ENCODE results near the gene INTS11. TPM values are rescaled to one million over a fixed set of nuclear protein-coding genes. Genes with fewer than 3 reads are reported as not detected.
A peak's percentile ranks its signal among the peaks of the same experiment; 100 is the strongest.

INTS11 gene
- total and polyA plus RNA-seq, 10 of the 15 experiments (the other 5 are each of a cell fraction or from before 2014, with no cell fraction given): 2.5 to 117 (median 77.7) TPM

DNA sequence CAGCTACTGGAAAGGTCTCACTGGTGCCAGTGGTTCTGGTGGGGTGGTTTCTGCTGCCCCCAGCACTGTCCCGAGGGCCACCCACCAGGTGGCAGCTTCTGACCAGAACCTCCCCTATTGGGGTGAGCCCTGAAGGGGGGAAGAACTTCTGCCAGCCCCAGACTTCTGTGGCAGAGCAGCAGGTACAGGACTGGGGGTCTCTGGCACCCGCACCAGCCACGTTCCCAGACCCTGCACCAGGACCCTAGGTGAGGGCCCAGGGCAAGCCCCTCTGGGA lies 14.4 kb downstream of the INTS11 start:
- H3K4me2 ChIP-seq (ENCODE audit: control insufficient read depth, insufficient read depth): peak overlapping the region; percentile 86; the same call in 1 of the 2 replicates

More for the DNA sequence above, 14.4 kb downstream of the INTS11 start:
- Histone ChIP-seq H3K79me2 (ENCODE audit: control insufficient read depth, insufficient read depth, low read length) (peaks cover 26% of the 10 kb centered on the region), H4K20me1 (ENCODE audit: control insufficient read depth, insufficient read depth) (no peaks in the 10 kb centered on the region), H3K9me3 (replicated peaks; ENCODE audit: control insufficient read depth, insufficient read depth, low read length) (no peaks in the 10 kb centered on the region), H3K9ac (ENCODE audit: control insufficient read depth, insufficient read depth, low read length) (no peak overlapping the region), H3K4me1 (ENCODE audit: control insufficient read depth, insufficient read depth, low read length) (peaks cover 21% of the 10 kb centered on the region), H2AFZ (ENCODE audit: control insufficient read depth, low read depth, low read length) (no peak overlapping the region), H3K27ac (ENCODE audit: control insufficient read depth, insufficient read depth) (no peak overlapping the region), H3K27me3 (replicated peaks in 1 of 2; ENCODE audit: control insufficient read depth in 2 of 2, insufficient read depth in 2 of 2, low read length in 1 of 2) (no peaks in the 10 kb centered on the region), H3K36me3 (ENCODE audit: control insufficient read depth in 2 of 2, insufficient read depth in 2 of 2, low read length in 1 of 2) (peaks cover 3 to 31% of the 10 kb centered on the region in 2 experiments; a peak in 3 of 4 replicates), H3K4me3 (no peak overlapping the region)
- FAIRE-seq (no peak), ATAC-seq (no peak), DNase-seq (ENCODE audit: low read depth, low spot score) (no peak)
- in situ Hi-C loops (cut with MboI): no loop called here
- intact Hi-C loops (cut with micrococcal nuclease; ENCODE audit: unreplicated experiment): no loop called here
- ChIA-PET POLR2A (no interaction called here), SMC1A (ENCODE audit: uncharacterized antibody, unreplicated experiment) (no interaction called here), CTCF (interaction anchor here (1.4 kb wide), 1 partner anchor 62 kb away, joined by 5 read pairs; no protein-coding TSS in a partner anchor), RAD21 (ENCODE audit: unreplicated experiment) (interaction anchor here (1.0 kb wide), 1 partner anchor 59 kb away, joined by 3 read pairs; no protein-coding TSS in a partner anchor)
- 67% methylated on average over 3 of the region's 3 CpGs for WGBS (ENCODE audit: insufficient coverage, insufficient replicate concordance, low lambda C conversion rate, missing lambda C conversion rate)
- TF ChIP-seq SMAD1 (IDR thresholded peaks at IDR 0.05; ENCODE audit: low read depth, partially characterized antibody) (no peak), ZBED1 (IDR thresholded peaks at IDR 0.05; ENCODE audit: borderline replicate concordance) (no peak), EED (IDR thresholded peaks at IDR 0.05; ENCODE audit: low read depth) (no peak), GATAD2B (conservative IDR thresholded peaks at IDR 0.05; ENCODE audit: low read depth) (no peak)
- TF ChIP-seq, protein P1, sequence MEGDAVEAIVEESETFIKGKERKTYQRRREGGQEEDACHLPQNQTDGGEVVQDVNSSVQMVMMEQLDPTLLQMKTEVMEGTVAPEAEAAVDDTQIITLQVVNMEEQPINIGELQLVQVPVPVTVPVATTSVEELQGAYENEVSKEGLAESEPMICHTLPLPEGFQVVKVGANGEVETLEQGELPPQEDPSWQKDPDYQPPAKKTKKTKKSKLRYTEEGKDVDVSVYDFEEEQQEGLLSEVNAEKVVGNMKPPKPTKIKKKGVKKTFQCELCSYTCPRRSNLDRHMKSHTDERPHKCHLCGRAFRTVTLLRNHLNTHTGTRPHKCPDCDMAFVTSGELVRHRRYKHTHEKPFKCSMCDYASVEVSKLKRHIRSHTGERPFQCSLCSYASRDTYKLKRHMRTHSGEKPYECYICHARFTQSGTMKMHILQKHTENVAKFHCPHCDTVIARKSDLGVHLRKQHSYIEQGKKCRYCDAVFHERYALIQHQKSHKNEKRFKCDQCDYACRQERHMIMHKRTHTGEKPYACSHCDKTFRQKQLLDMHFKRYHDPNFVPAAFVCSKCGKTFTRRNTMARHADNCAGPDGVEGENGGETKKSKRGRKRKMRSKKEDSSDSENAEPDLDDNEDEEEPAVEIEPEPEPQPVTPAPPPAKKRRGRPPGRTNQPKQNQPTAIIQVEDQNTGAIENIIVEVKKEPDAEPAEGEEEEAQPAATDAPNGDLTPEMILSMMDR (IDR thresholded peaks at IDR 0.05 in 2 of 3, conservative IDR thresholded peaks at IDR 0.05 in 1 of 3; ENCODE audit: control insufficient read depth in 2 of 3, extremely low read depth in 1 of 3, insufficient read depth in 1 of 3, low read depth in 3 of 3, low read length in 3 of 3): 0 out of 6 replicates have a peak, but pooled peaks of 1 of the 3 experiments have one; percentile 6
- TF ChIP-seq, protein P2, sequence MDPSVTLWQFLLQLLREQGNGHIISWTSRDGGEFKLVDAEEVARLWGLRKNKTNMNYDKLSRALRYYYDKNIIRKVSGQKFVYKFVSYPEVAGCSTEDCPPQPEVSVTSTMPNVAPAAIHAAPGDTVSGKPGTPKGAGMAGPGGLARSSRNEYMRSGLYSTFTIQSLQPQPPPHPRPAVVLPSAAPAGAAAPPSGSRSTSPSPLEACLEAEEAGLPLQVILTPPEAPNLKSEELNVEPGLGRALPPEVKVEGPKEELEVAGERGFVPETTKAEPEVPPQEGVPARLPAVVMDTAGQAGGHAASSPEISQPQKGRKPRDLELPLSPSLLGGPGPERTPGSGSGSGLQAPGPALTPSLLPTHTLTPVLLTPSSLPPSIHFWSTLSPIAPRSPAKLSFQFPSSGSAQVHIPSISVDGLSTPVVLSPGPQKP (IDR thresholded peaks at IDR 0.05; ENCODE audit: low read depth, low read length): no peak
- no TSS peak for BruUV-seq (replicated peaks)
